GM23248 (cell line): Measurements from ENCODE around the gene UBR3.

ENCODE experiments used
- EZH2 ChIP-seq: fragments of 200-600 bp; sonication (generic); IDR thresholded peaks from 2 replicates; pipeline ENCODE4 v1.6.1; 2018; ENCODE audit warnings: antibody characterized with exemption, mild to moderate bottlenecking; ENCODE audit not compliant: insufficient read depth, poor library complexity, severe bottlenecking
- EZH2phosphoT487 ChIP-seq: fragments of 200-600 bp; sonication (generic); IDR thresholded peaks from 2 replicates; pipeline ENCODE4 v1.6.1; 2018; ENCODE audit warnings: antibody characterized with exemption, moderate library complexity, mild to moderate bottlenecking, low read depth; ENCODE audit not compliant: insufficient read depth

GRCh38 chr2:169964740-169965139, 137.5 kb downstream of the UBR3 start:
- TF ChIP-seq EZH2 = no peak
- TF ChIP-seq EZH2phosphoT487 = no peak
